Hepatocyte (in vitro differentiated cells): ENCODE data around the gene DNAH17.

Experiments
- CTCF ChIP-seq: fragments of 200-600 bp; sonication (generic); IDR thresholded peaks from 2 replicates; pipeline ENCODE4 v1.5.1; 2016; ENCODE audit warnings: antibody characterized with exemption, mild to moderate bottlenecking; ENCODE audit not compliant: poor library complexity
- EZH2 ChIP-seq: fragments of 200-600 bp; sonication (generic); IDR thresholded peaks from 2 replicates; pipeline ENCODE4 v1.6.1; 2016; ENCODE audit warnings: antibody characterized with exemption, mild to moderate bottlenecking, borderline replicate concordance
- EZH2phosphoT487 ChIP-seq: fragments of 200-600 bp; sonication (generic); IDR thresholded peaks from one replicate; pipeline ENCODE4 v1.6.1; 2018; ENCODE audit warnings: antibody characterized with exemption, mild to moderate bottlenecking, low read depth, moderate library complexity; ENCODE audit not compliant: unreplicated experiment, severe bottlenecking

GRCh38 chr17:78435330-78436005 lies 141.7 kb downstream of the DNAH17 start:
- TF ChIP-seq CTCF (no peak), EZH2 (no peak), EZH2phosphoT487 (no peak)
